K562 (cell line): ENCODE measurements around the gene TP53TG5. TPM values are rescaled to one million over a fixed set of nuclear protein-coding genes. Genes with fewer than 3 reads are reported as not detected.

ENCODE experiments used
- ATF1 ChIP-seq, 2 experiments: fragments of 450-650 bp in 1 of 2; IDR thresholded peaks; 2 replicates each; pipeline ENCODE4 v1.6.1; 2016; ENCODE audit warnings: missing compliant biosample characterization in 1 of 2, missing genetic modification characterization in 1 of 2
- CBX1 ChIP-seq: sonication (generic); IDR thresholded peaks from 2 replicates; pipeline ENCODE4 v1.6.1; 2016; ENCODE audit warnings: antibody characterized with exemption, low read depth, mild to moderate bottlenecking
- CCNT2 ChIP-seq: IDR thresholded peaks from 2 replicates; pipeline ENCODE4 v1.6.1; 2011; ENCODE audit warnings: borderline replicate concordance, low read depth, mild to moderate bottlenecking, moderate library complexity, mixed read lengths, low read length; ENCODE audit not compliant: insufficient read length; ENCODE audit errors: extremely low read depth
- ELF1 ChIP-seq: fragments of 200-800 bp; sonication (Bioruptor generic); IDR thresholded peaks from 2 replicates; pipeline ENCODE4 v1.6.1; 2016; ENCODE audit warnings: missing genetic modification characterization, missing compliant biosample characterization
- KDM2B ChIP-seq: fragments of 250-450 bp; sonication (Bioruptor Pico); IDR thresholded peaks from 2 replicates; pipeline ENCODE4 v1.8.0; 2021; ENCODE audit warnings: mild to moderate bottlenecking, moderate library complexity
- L3MBTL2 ChIP-seq: fragments of 450-650 bp; IDR thresholded peaks from 2 replicates; pipeline ENCODE4 v1.6.1; 2016; ENCODE audit warnings: mild to moderate bottlenecking, moderate library complexity
- NFIC ChIP-seq: fragments of 450-650 bp; IDR thresholded peaks from 2 replicates; pipeline ENCODE4 v1.6.1; 2017; ENCODE audit warnings: mild to moderate bottlenecking, inconsistent platforms
- NONO ChIP-seq, 2 experiments: fragments of 200-400 bp in 1 of 2; fragments of 450-650 bp in 1 of 2; formaldehyde crosslinking in 1 of 2; IDR thresholded peaks; 2 replicates each; pipeline ENCODE4 v1.6.1; 2017; ENCODE audit warnings: low read depth in 2 of 2, mild to moderate bottlenecking in 2 of 2, moderate library complexity in 2 of 2, low read length in 1 of 2
- NRF1 ChIP-seq, 2 experiments: fragments of 450-650 bp; IDR thresholded peaks in 1 of 2; conservative IDR thresholded peaks in 1 of 2; 2 replicates each; pipeline ENCODE4 v1.6.1; 2014; ENCODE audit warnings: mild to moderate bottlenecking in 2 of 2
- PHF8 ChIP-seq: fragments of 200-600 bp; sonication (generic); IDR thresholded peaks from 2 replicates; pipeline ENCODE4 v1.6.1; 2012; ENCODE audit warnings: mixed run types, mild to moderate bottlenecking, inconsistent platforms, low read length, moderate library complexity, borderline replicate concordance
- SAFB ChIP-seq: fragments of 200-400 bp; formaldehyde crosslinking; IDR thresholded peaks from 2 replicates; pipeline ENCODE4 v1.6.1; 2017; ENCODE audit warnings: low read depth, low read length, borderline replicate concordance
- SUPT5H ChIP-seq: fragments of 450-650 bp; IDR thresholded peaks from 2 replicates; pipeline ENCODE4 v1.6.1; 2016
- TAF1 ChIP-seq: IDR thresholded peaks from 2 replicates; pipeline ENCODE4 v1.6.1; 2011; ENCODE audit warnings: mild to moderate bottlenecking, low read length, moderate library complexity; ENCODE audit not compliant: insufficient read depth, control insufficient read depth, severe bottlenecking; ENCODE audit errors: extremely low read depth
- ZBTB1 ChIP-seq: sonication (generic); formaldehyde crosslinking; IDR thresholded peaks from 2 replicates; pipeline ENCODE4 v1.8.1; 2023; ENCODE audit warnings: missing genetic modification reagents, low read depth, mild to moderate bottlenecking, borderline replicate concordance
- ZNF431 ChIP-seq: sonication (generic); formaldehyde crosslinking; IDR thresholded peaks from 2 replicates; pipeline ENCODE4 v1.8.0; 2022; ENCODE audit warnings: mild to moderate bottlenecking, missing genetic modification reagents
- polyA plus RNA-seq, 8 experiments: library from polyadenylated mRNA; depleted of rRNA in 4 of 8; stranded (reverse) in 5 of 8; unstranded in 3 of 8; fragments of >200 nt; fragmentation: Nextera tagmentation in 2 of 8; fragmentation: Illumina TruSeq in 1 of 8; extraction: Ambion mirVana in 2 of 8; extraction: Trizol in 1 of 8; gene quantifications; 2 replicates each; pipeline versions ENCODE4 v1.2.1 to v1.2.3, GENCODE V29; 2011 to 2014; ENCODE audit warnings: inconsistent platforms in 1 of 8, missing spikeins in 1 of 8
- total RNA-seq, 7 experiments: library from RNA; depleted of rRNA in 6 of 7; stranded (reverse); fragments of >200 nt in 6 of 7; fragmentation: Illumina TruSeq in 2 of 7; extraction: Trizol in 2 of 7; gene quantifications; 2 replicates each; pipeline versions ENCODE4 v1.2.1 to v1.2.3, GENCODE V29; 2011 to 2021; ENCODE audit warnings: low replicate concordance in 1 of 7
- TF ChIP-seq, protein P1 (sequence below): fragments of 450-650 bp; IDR thresholded peaks from 2 replicates; pipeline ENCODE4 v1.6.1; 2016; ENCODE audit warnings: antibody characterized with exemption
- TF ChIP-seq, protein P2 (sequence below), 3 experiments: IDR thresholded peaks in 2 of 3; conservative IDR thresholded peaks in 1 of 3; 2 replicates each; pipeline ENCODE4 v1.5.1; 2011 to 2012; ENCODE audit warnings: low read length in 3 of 3, mild to moderate bottlenecking in 3 of 3, control low read depth in 2 of 3, improper control_type of control experiment in 1 of 3, inconsistent platforms in 1 of 3, low read depth in 1 of 3, mixed read lengths in 1 of 3, moderate library complexity in 1 of 3; ENCODE audit not compliant: insufficient read depth in 2 of 3
- TF ChIP-seq, protein P3 (sequence below): fragments of 200-800 bp; sonication (Bioruptor generic); IDR thresholded peaks from 2 replicates; pipeline ENCODE4 v1.6.1; 2017; ENCODE audit warnings: missing genetic modification characterization, missing compliant biosample characterization

TP53TG5 gene
- total and polyA plus RNA-seq, 9 of the 15 experiments (the other 6 are each of a cell fraction or from before 2014, with no cell fraction given), result 0.04 to 0.05 (median 0.04) TPM; not detected in 6

DNA sequence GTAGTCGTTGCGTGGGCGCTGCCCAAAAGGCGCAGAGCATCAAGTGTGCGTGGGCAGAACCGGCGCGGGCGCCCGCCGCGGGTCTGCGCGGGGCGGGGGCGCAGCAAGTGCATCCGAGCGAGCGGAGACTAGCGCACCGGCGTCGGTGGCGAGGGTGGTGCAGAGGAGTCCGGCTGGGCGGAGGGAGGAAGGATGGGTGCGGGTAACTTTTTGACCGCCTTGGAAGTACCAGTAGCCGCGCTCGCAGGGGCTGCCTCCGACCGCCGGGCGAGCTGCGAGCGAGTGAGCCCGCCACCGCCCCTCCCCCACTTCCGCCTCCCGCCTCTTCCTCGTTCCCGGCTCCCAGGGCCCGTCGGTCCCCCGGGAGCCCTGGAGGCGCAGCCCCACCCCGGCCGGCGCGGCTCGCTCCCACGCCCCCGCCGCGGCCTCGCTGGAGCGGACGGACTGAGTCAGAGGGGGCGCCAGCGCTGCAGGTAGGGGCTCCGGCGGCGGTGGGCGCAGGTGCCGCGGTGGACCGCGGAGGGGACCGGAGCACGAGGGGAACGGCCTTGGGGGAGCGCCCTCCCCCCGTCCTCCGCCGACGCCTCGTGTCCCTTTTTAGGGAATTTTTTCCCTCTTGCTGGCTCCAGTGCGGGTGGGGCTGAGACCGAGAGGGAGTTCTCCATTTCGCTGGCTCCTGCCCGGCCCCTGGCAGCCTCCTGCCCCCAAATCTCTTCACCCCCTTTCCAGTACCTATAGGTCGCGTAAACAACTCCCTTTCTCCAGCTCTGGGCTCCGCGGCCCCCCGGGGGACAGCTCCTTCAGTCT, 28.3 kb upstream of the TP53TG5 start (continued):
- TF ChIP-seq, protein P1, sequence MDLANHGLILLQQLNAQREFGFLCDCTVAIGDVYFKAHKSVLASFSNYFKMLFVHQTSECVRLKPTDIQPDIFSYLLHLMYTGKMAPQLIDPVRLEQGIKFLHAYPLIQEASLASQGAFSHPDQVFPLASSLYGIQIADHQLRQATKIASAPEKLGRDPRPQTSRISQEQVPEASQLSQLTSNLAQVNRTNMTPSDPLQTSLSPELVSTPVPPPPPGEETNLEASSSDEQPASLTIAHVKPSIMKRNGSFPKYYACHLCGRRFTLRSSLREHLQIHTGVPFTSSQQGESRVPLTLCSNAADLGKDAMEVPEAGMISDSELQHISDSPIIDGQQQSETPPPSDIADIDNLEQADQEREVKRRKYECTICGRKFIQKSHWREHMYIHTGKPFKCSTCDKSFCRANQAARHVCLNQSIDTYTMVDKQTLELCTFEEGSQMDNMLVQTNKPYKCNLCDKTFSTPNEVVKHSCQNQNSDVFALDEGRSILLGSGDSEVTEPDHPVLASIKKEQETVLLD, result 0 out of 2 replicates have a peak, but pooled peaks have one; percentile 8
- TF ChIP-seq TAF1 (peak; percentile 41), ZBTB1 (CRISPR knock-in tag) (no peak), L3MBTL2 (peak; percentile 92), CCNT2 (peak; percentile 58), ATF1 (CRISPR knock-in tag; IDR thresholded peaks at IDR 0.05) (no peak), ATF1 (tag; IDR thresholded peaks at IDR 0.05) (0 out of 2 replicates have a peak, but pooled peaks have one; percentile 14), NFIC (peak; percentile 15; the same call in 1 of the 2 replicates), CBX1 (no peak), NRF1 (conservative IDR thresholded peaks at IDR 0.05 in 1 of 2, IDR thresholded peaks at IDR 0.05 in 1 of 2) (peak; percentile 77 to 81), KDM2B (CRISPR knock-in tag) (peak; percentile 62; the same call in 1 of the 2 replicates), ELF1 (tag) (peak; percentile 87), NONO (IDR thresholded peaks at IDR 0.05; ENCODE audit: low read depth in 2 of 2, low read length in 1 of 2) (peak; percentile 39 to 52; a peak in 1 of 4 replicates), SAFB (0 out of 2 replicates have a peak, but pooled peaks have one; percentile 32), PHF8 (peak; percentile 54; the same call in 1 of the 2 replicates), SUPT5H (peak; percentile 47; the same call in 1 of the 2 replicates), ZNF431 (CRISPR knock-in tag) (peak; percentile 53; the same call in 1 of the 2 replicates)
- TF ChIP-seq, protein P2, sequence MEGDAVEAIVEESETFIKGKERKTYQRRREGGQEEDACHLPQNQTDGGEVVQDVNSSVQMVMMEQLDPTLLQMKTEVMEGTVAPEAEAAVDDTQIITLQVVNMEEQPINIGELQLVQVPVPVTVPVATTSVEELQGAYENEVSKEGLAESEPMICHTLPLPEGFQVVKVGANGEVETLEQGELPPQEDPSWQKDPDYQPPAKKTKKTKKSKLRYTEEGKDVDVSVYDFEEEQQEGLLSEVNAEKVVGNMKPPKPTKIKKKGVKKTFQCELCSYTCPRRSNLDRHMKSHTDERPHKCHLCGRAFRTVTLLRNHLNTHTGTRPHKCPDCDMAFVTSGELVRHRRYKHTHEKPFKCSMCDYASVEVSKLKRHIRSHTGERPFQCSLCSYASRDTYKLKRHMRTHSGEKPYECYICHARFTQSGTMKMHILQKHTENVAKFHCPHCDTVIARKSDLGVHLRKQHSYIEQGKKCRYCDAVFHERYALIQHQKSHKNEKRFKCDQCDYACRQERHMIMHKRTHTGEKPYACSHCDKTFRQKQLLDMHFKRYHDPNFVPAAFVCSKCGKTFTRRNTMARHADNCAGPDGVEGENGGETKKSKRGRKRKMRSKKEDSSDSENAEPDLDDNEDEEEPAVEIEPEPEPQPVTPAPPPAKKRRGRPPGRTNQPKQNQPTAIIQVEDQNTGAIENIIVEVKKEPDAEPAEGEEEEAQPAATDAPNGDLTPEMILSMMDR (IDR thresholded peaks at IDR 0.05 in 2 of 3, conservative IDR thresholded peaks at IDR 0.05 in 1 of 3; ENCODE audit: insufficient read depth in 2 of 3, low read depth in 1 of 3, low read length in 3 of 3), result no peak
- TF ChIP-seq, protein P3, sequence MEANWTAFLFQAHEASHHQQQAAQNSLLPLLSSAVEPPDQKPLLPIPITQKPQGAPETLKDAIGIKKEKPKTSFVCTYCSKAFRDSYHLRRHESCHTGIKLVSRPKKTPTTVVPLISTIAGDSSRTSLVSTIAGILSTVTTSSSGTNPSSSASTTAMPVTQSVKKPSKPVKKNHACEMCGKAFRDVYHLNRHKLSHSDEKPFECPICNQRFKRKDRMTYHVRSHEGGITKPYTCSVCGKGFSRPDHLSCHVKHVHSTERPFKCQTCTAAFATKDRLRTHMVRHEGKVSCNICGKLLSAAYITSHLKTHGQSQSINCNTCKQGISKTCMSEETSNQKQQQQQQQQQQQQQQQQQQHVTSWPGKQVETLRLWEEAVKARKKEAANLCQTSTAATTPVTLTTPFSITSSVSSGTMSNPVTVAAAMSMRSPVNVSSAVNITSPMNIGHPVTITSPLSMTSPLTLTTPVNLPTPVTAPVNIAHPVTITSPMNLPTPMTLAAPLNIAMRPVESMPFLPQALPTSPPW, result peak; percentile 87
